SKM-1 treated with dmso at 0.1 percent for 144 hours (cell line): ENCODE data around the gene RTP5.
"Not testable (repeated sequence)": the region's sequence is repeated elsewhere in the genome, so short reads cannot be mapped to it uniquely, and the experiment has no call there.

Experiments
- DNase-seq: peaks from one replicate; lab custom pipeline; 2025; ENCODE audit not compliant: unreplicated experiment; lab: John Stamatoyannopoulos, UW

Gene RTP5

GRCh38 chr2:241870611-241871537 is 1.3 kb downstream of the RTP5 start:
- DNase-seq = no peak

GRCh38 chr2:241871538-241872312 is 2.2 kb downstream of the RTP5 start:
- DNase-seq = no peak

- no peak for DNase-seq
Observed at GRCh38 chr2:241872313-241872642, 2.7 kb downstream of the RTP5 start.

- DNase-seq = no peak
Observed at GRCh38 chr2:241873081-241873802, 3.7 kb downstream of the RTP5 start.

- no peak for DNase-seq
Observed at GRCh38 chr2:241873803-241874110, 4.2 kb downstream of the RTP5 start.

- DNase-seq = no peak
Observed at GRCh38 chr2:241874277-241874925, 4.9 kb downstream of the RTP5 start.

- DNase-seq = not testable (repeated sequence)
Observed at GRCh38 chr2:241875754-241876527, 6.4 kb downstream of the RTP5 start.

- no peak for DNase-seq
Observed at GRCh38 chr2:241876528-241877196, 7.1 kb downstream of the RTP5 start.

GRCh38 chr2:241877197-241877685 is 7.7 kb downstream of the RTP5 start:
- DNase-seq = no peak

GRCh38 chr2:241877989-241878970 is 8.8 kb downstream of the RTP5 start:
- peak; percentile 68 for DNase-seq

- DNase-seq = no peak
Observed at GRCh38 chr2:241879326-241879725, 9.8 kb downstream of the RTP5 start.

GRCh38 chr2:241880311-241881073 is 11.0 kb downstream of the RTP5 start:
- no peak for DNase-seq

GRCh38 chr2:241882091-241882625 is 12.6 kb downstream of the RTP5 start:
- DNase-seq = no peak

GRCh38 chr2:241884951-241885290 is 15.4 kb downstream of the RTP5 start:
- DNase-seq = no peak

- DNase-seq = no peak
Observed at GRCh38 chr2:241885291-241885945, 15.9 kb downstream of the RTP5 start.

- no peak for DNase-seq
Observed at GRCh38 chr2:241885946-241886643, 16.6 kb downstream of the RTP5 start.
